Stimulated activated CD4-positive, alpha-beta T cell treated with anti-CD3 and anti-CD28 coated beads, TNF-alpha, amount 100 ng/mL, for 24 hours (primary cell): ENCODE measurements around the gene NTM.
"Not testable (repeated sequence)": the region's sequence is repeated elsewhere in the genome, so short reads cannot be mapped to it uniquely, and the experiment has no call there.

Source experiments
- DNase-seq, 3 experiments: peaks; one replicate each; pipeline ENCODE4 v3.0.0-alpha.2; 2020; ENCODE audit warnings: low read depth in 3 of 3

The NTM gene

GRCh38 chr11:132045107-132045506, 674.7 kb downstream of the NTM start:
- no peak for DNase-seq

DNA sequence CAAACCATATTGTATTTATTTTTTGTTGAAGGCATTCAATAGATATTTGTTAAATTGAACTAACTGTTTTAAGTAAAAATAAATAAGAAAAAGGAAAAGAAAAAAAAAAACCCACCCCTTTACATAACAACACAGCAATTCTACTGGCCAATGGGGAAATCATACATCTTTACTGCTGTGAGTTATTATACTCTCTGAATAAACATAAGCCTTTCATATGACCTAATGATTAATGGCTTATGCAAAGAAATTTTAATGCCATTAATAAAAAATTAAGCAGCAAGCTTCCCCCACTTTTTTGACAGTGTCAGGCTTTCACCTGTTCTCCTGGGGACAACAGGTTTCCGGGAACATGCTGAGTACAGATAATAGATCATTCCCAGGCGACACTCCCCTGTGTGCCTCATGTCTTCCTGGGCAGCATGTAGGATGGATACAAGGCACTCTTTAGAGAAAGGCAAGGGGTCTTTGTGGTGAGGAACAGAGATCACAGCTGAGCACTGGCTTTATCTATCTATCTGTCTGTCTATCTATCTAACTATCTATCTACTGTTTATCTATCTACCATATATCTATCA, 676.0 kb downstream of the NTM start:
- DNase-seq: no peak

DNA sequence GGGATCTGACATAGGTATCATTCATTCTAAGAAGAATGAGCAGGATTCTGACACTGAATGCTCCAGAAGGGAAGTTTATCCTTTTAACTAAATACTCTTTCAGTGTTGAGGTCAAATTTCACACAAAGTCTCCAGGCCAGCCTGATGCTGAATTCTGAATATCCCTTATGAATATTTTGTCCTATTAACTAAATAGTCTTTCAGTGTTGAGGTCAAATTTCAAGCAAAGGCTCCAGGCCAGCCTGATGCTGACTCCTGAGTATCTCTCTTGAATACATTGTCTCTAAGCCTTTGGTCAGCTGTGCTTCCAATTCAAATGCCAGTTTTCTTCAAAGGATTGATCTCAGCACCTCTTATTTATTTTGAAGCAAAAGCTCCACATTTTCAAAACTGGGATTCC, 676.8 kb downstream of the NTM start:
- no peak for DNase-seq

DNA sequence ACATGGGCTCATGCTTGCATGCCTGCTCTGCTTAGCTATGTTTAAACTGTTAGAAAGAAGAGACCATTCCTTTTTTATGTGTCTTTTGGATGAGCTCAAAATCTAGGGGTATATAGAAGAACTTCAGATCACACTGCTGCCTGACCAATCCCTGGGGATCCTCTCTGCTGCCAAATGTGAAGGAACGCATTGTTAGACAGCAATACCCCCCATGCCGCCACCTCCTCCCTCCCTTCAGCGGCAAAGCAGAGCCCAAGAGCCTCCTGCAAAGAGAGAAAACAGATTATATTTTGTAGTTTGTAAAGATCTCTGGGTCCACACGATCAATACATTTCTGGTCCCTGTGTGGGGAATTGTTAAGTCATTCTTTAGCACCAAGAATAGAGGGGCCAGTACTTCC, 677.6 kb downstream of the NTM start:
- no peak for DNase-seq

DNA sequence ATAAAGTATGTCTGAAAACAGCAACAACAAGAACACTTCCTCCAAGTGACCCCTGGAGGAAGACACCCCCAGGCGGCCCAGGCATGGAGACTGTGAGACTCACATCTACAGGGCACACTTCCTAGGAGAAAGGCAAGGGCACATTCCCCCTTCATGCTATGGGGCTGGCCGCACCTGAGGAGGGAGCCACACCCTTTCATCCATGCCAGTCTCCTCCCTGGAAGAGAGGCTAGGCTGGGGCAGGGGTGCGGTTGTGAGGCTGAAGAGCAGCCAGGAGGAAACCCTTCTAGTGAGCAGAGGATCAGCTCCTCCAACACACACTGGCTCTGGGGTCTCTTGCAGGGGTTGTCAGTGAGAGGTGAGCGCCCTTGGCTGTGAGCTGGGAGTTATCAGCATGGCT, 678.8 kb downstream of the NTM start:
- DNase-seq: no peak

DNA sequence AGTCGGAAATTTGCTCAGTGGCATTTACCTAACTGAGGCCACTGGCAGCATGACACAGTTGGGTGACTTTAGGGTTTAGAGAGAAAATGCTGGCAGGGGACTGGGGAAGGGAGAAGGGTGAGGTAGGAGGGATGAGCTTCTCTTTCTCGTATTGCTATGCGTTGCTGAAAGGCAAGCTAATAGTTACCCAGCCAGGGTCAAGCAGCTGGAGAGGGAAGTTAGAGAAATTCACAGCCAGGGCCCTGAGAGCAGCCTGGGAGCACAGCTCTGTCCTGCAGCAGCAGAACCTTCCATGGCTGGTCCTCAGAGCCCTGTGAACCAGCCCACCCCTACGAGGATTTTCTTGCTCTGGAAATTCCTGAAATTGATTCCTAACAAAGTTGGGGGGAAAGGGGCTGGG, 679.6 kb downstream of the NTM start:
- no peak for DNase-seq

- DNase-seq: no peak
Observed at GRCh38 chr11:132050577-132051165, 680.3 kb downstream of the NTM start.

DNA sequence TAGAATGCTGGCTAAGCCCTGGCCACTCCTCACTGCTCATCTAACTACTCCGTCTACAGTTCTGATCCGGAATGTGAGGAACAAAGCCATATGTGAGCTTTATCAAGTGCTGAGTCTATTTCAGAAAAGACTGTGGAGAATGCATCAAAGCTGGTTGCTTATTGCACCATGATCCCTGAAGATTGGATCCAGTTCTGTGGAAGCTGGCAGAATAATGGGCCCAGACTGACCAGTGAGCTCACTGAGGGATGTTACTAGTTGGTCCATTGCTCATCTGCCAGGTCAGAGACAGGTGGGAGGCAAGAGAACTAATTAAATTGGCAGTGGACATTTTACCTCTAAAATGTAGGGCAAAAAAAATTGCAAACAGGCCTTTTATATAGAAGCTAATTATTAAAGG, 681.3 kb downstream of the NTM start:
- DNase-seq: no peak

DNA sequence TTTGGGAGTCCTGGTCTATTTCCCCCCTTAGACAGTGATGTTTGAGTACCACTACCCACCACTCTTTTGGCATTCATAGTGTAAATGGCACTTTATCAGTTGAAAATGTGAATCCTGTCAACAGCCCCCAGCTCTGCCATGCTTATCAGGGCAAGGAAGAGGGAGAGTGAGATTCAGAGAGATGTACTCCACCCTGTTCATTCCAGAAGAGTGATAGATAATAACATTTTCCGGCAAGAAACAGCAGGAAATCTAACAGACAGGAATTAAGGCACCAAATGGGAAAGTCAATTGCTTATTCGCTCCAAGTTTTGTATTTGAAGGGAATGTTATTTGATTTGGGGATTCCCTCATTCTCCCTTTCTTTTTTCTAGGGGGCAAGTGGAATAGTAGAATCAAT, 681.9 kb downstream of the NTM start:
- no peak for DNase-seq

- DNase-seq: no peak
Observed at GRCh38 chr11:132052904-132053303, 682.5 kb downstream of the NTM start.

- no peak for DNase-seq
Observed at GRCh38 chr11:132054822-132055221, 684.4 kb downstream of the NTM start.

GRCh38 chr11:132055296-132055695, 684.9 kb downstream of the NTM start:
- DNase-seq: no peak

DNA sequence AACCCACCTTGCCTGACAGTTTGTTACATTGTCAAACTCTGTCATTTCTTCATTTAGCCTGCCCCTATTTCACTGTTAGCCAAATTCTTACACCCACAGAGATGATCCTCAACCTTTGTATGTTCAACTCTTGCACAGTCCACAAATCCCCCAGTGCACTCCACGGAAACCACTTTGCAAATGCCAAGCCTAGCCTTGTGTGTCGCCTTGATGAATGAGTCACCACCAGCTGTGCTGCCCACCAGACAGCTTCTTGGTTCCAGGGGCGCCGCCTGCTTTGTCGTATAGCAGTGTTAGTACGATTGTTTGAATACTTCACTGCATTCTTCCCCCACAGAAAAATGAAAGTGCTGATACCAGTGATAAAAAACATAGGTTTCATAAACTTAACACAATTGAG, 686.3 kb downstream of the NTM start:
- no peak for DNase-seq

GRCh38 chr11:132057266-132057665, 686.9 kb downstream of the NTM start:
- DNase-seq: no peak

- no peak for DNase-seq
Observed at GRCh38 chr11:132058211-132058772, 687.9 kb downstream of the NTM start.

- no peak for DNase-seq
Observed at GRCh38 chr11:132060567-132060966, 690.2 kb downstream of the NTM start.

- no peak for DNase-seq
Observed at GRCh38 chr11:132062031-132062430, 691.6 kb downstream of the NTM start.

DNA sequence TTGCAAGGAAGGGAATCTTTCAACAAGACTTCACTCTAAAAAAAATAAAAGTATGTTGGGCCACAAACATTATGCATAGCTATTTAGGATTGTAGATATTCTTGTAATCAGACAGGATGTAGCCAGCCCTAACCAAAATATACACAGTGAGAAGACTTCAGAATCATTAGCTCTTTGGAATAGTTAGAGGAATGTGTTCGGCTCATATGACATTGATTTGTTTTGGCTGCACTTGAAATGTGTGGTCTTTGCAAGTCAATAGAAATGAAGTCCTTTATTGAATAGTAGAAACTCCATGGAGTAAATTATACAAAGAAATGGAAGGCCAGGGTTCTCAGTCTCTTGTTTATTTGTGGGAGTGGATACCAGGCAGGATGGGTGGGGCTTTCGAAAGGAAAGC, 692.1 kb downstream of the NTM start:
- no peak for DNase-seq

DNA sequence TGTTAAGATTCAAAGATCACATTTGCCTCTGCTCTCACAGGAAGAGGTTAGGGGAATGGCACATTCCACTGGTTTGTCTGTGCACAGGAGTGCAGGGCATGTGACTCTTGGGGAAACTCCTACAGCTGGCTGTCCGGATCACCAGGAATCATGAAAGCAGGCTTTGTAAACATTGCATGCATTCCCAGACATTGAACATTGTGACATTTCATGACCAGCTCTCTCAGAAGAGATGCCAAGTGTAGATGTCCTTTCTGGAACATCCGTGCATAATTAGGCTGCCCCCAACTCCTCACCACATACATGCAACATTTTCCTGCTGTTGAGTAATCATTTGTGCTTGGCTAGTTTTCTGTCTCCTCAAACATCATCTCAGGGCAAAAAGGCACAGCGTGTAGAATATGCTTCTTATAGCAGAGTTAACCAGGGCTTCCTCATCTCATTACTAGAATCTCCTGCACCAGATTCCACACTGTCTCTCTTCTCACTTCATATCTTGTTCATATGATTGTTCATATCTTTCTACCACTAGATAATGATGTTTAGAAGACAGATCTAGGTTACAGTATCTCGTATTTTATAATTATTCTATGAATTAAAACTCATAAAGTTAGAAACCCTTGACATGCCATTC, 694.7 kb downstream of the NTM start:
- DNase-seq: no peak

GRCh38 chr11:132068556-132068955, 698.1 kb downstream of the NTM start:
- DNase-seq: no peak

DNA sequence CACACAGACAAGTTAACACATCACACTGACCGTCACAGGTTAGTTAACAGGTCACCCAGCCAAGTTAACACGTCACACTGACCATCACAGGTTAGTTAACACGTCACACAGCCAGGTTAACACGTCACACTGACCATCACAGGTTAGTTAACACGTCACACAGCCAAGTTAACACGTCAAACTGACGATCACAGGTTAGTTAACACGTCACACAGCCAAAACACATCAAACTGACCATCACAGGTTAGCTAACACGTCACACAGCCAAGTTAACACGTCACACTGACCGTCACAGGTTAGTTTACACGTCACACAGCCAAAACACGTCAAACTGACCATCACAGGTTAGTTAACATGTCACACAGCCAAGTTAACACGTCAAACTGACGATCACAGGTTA, 699.2 kb downstream of the NTM start:
- DNase-seq: not testable (repeated sequence)

- not testable (repeated sequence) for DNase-seq
Observed at GRCh38 chr11:132070907-132071306, 700.5 kb downstream of the NTM start.
